Measurements from ENCODE around the gene DAAM2.

DAAM2 gene

DNA sequence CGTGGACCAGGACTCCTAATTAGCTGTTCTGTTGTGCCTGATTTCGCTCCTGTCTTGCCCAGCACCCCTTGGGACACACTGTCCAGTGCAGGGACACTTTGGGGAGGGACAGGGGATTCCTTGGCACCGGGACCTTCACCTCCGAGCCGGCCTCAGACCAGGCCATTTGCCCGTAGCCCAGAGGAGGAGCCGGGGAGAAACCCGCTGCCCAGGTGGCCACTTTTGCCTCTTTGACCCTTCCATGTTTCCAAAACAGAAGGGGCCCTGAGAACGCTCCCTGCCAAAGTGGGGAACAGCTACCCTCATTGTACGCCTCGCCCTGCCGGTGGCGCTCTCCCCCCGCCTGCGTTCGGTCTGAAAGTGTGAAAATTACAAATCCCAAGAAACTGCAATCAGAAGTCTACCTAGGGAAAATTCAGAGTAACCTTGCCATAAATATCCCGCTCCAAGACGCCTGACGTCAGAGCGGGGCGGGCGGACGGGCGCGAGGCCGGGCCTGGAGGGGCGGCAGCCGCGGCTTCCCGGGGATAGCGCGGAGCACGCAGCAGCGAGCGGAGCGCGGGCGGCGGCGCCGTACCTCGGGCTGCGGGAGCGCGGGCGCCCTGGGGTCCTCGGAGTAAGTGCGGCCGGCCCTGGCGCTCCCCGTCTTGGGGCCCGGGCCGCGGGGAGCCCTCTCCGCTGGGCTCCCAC is at the start of gene DAAM2:
TSS of gene DAAM2 (plus strand) at position 527 of the 690 bp plus-strand sequence. CDS start 63,927 bp downstream, outside the sequence.
- peak in 28 of 56 donors; percentile 31 to 81 (median 56) for DNase-seq

DNA sequence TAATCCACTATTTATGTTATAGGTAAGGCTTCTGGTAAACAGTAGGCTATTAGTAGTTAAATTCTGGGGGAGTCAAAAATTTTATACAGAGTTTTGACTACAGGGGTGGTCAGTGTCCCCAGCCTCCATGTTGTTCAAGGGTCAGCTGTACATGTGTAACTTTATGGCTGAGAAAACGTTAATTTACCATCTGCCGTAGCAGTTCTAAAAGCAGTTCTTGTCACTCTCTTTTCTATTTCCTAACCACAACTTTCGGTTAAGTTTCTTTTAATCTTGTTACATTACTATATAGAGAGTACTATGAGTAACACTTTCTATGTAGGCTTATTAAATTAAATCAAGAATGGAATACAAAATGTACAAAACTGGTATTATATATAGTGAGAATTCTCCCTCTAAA is 45.4 kb upstream of the DAAM2 start:
- DNase-seq, result no peak

DNA sequence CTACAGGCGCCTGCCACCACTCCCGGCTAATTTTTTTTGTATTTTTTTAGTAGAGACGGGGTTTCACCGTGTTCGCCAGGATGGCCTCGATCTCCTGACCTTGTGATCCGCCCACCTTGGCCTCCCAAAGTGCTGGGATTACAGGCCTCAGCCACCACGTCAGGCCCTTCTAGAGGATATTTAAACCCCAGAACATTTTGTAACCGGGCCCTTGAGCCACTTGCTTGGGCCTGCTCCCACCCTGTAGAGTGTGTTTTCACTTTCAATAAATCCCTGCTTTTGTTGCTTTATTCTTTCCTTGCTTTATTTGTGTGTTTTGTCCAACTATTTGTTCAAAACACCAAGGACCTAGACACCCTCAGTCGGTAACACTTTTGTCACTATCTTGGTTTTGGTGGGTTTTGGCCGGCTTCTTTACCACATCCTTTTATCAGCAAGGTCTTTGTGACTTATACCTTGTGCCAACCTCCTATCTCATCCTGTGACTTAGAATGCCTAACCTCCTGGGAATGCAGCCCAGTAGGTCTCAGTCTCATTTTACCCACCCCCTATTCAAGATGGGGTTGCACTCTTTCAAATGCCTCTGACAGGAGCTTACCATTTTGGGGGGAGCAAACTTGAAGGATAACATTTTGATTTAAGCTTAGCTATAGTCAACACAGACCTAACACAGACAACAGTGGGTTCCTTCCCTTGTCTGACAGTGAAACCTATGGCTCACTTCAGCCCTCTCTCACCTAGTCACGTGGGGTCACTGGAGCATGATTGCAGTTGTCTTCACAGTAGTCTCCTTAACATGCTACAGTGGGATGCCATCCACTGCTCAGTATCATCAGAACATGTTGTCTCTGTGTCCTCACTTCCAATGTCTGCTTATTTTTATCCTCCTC is 39.1 kb upstream of the DAAM2 start:
- no peak for DNase-seq

DNA sequence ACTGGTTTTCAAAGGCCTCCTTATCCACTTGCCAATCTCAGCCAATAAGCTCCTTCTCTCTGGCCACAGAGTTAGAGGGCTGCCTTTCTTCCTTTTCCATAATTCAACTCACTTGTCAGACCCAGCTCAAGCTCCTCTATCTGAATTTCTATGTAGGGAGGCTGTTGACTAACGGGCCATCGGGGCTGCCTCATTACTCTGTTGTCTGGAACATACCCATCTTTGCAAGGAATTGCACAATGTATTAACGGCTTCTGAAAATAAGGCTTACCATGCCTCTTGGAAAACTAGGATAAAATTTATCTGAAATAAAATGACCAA is 38.5 kb upstream of the DAAM2 start:
- DNase-seq, result no peak

- no peak for DNase-seq
Observed at GRCh38 chr6:39754514-39755115, 37.6 kb upstream of the DAAM2 start.

GRCh38 chr6:39755231-39755630 is 36.9 kb upstream of the DAAM2 start:
- DNase-seq, result no peak

DNA sequence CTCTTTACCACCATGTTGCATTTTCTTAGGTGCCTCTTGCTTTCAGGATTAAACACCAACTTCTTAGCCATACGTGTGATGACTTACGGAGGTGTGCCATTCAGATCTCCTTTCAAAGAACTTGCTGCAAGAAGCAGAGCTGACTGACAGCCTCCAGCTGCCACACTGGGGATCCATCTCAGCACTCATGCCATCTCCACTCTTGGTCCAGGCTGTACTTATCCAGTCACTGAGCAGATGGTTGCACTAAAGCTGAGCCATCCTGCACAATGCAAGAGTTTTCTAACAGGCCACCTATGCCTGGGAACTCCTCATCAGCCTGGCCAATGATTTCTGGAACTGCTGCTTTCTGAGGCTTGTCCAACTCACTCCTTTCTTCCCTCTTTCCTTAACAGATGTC is 35.6 kb upstream of the DAAM2 start:
- DNase-seq, result no peak

DNA sequence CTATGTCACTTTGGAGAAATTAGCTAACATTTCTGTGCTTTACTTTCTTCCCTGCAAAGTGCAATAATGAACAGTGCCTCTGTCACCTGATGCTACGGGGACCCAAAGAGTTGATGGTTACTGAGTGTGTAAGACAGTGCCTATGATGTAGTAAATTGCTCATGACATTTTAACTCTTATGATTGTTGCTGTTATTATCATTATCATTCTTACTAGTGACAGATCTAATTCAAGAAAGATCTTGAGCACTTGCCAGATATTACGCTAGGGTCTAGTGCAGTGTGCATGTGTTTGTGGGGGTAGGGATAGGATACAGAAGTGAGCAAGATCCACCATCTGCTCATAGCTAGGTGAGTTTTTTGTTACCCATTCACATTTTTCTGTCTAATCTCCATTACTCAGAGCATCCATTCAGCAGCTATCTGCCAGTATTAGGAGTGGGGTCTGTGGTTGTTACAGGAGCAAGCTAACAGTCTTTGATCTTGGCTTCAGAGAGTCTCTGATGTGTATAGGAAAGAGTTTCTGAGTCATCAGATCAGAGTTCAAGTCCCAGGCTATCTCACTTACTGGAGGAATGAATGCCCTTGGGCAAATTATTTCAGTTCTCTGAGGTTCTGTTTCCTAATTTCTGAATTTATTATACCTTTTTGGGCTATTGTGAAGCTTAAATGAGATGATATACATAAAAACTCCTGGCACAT is 33.1 kb upstream of the DAAM2 start:
- no peak for DNase-seq

- DNase-seq, result no peak
Observed at GRCh38 chr6:39760226-39760952, 31.8 kb upstream of the DAAM2 start.

DNA sequence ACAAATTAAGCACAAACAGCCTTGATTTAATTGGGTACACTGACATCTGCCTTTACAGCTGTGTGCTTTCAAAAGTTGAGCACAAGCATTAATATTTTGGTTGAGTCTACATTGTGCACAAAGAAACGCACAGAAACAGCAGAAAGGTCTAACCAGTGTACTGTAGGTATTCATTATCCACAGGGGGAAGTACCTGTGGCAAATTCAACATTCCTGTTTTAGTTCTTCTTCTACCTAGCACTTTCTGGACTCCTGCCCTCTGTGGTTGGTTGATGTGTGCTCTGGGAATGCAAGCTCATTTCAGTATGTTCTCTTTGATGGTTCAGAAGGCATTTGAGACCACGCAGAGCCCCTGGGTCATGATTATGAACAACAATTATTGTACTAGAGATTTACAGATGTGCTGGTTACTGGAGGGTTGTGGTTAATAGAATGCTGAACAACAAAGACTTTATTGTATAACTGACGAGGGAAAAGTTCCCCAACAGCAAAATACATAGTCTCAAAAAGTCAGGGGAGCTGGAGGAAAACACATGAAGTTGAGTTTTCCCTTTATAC is 26.6 kb upstream of the DAAM2 start:
- DNase-seq, result no peak

DNA sequence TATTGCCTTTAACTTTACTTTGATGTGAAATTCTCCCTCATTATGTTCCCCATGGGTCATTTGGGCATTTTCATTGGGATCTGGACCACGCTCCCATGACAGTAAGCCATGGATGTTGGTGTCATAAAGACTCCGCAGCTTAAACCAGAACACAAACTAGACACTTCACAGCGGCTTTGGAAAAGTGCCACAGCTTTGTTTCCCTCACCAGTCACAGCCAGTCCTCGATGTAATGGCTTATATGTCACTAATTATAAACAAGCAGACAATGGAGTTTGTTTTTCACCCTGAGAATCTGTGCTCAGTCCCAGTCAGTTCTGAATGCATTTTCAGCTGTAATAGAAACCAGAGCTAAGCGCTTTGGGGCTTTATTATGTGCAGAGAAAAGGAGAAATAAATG is 23.2 kb upstream of the DAAM2 start:
- DNase-seq, result peak in 36 of 56 donors; percentile 13 to 90 (median 61)

- peak in 22 of 56 donors; percentile 23 to 72 (median 42) for DNase-seq
Observed at GRCh38 chr6:39770446-39770845, 21.7 kb upstream of the DAAM2 start.

DNA sequence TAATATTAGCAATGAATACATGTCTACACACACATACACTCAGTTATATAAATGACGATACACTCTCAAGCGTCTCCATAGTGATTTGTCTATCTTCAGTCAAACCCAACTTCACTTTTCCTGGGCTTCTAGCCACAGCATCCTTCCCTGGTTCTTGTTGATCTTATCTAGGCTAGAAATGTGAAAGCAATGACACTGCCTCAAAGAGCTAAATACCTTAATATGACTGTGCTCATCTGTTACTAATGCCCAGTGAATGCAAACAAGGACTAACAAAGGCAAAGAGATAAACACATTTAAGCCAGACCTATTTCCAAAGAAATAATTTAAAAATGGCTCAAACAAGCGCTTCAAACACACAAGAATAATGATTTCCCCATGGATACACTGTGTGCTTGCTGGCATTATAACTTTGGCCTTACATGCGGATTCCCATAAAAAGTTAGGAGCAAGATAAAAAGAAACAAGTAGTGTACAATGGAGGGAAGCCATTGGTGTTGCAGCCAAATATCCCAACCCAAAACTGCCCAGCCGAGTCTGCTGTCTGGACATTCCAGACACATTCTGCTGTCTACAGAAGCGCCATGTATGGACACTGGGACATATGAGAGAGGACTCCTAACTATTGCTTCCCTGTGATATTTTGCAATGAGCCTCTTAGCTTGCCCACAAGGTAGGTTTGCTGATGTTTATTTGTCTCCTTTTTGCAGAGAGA is 19.5 kb upstream of the DAAM2 start:
- DNase-seq, result no peak

- DNase-seq, result no peak
Observed at GRCh38 chr6:39773782-39774181, 18.4 kb upstream of the DAAM2 start.

- DNase-seq, result no peak
Observed at GRCh38 chr6:39776581-39776980, 15.6 kb upstream of the DAAM2 start.

DNA sequence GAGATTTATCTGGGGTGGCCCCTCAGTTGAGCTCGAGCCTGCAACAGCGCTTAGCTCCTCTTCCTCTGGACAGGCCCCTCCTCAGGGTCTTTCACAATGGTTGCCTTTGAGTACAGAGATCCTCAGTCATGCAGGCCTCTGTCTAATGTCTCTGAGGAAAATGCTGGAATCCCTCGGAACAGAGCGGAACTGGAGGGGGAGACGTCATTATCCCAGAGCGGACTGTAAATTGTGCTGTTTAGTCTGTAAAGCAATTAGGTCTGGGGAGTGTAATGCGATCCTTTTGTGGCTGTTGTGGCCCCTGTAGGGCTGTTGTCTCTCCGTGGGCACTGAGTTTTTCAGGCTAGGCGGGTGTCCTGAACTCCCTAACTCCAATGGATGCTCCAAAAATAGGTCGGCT is 15.0 kb upstream of the DAAM2 start:
- DNase-seq, result no peak

DNA sequence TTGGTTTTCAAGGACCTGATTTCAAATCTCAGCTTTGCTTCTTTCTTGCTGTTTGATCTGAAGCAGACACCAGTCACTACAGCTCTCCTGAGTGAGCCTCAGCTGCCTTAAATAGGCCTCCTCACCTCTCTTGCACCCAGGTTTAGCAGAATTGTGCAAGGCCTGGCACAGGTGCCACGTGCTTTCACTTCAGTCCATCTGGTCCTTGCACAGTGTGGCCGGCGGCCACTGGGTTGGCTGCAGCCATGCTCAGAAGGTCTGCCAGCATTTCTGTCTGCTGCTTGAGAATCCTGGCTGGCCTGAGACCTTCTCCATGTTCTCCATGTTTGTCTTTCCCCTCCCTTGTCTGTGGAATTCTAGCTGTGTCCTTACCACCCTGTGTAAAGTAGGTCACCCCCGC is 14.5 kb upstream of the DAAM2 start:
- DNase-seq, result peak in 5 of 56 donors; percentile 15 to 39 (median 26)

DNA sequence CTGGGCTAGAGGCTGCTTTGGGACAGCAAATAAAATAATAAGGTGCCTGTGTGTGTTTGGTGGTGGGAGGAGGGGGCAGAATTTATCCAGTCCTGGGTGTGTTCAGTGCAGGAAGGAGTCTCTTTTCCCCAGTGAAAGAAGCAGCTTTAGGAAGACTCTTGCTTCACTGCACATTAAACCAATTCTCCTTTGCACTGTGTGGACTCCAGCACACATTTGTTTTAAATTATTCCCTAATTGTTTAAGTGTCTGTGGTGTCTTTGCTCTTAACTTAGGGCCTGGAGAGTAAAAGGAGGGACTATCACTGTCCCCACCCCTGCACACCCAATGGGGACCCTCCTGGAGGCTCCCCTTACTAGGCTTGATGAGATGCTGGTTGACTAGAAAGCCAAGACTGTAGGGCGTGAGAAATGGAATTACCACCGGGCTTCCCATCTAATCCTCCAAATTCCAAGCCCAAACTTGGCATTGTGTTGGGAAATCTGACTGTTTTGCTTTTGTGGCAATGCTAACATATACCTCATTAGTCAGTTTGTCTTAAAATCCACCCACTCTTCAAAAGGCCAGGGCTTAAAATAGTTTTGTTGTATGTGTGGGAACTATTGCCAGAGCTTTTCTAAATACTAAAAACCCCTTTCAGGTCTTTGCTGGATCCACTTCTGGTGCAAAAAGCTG is 13.5 kb upstream of the DAAM2 start:
- DNase-seq, result no peak

DNA sequence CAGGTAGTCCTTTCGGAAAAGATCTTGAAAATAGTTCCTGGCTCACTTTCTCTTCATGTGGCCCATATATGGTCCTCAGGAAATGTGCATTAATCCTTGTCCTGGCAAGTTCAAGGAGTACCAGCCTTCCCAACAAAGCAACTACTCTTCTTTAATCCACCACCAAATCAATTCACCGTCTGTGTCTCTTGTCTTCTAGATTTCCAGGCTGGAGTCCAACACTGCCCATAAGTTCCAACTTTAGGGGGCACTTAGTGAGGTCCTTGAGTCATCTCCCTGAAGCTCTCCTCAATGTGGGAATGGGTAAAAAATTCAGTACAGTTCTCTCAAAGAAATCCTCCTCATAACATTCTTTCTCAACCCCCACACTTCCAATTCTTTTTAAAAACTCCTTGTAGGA is 6.9 kb upstream of the DAAM2 start:
- no peak for DNase-seq

All from amygdala (tissue), 56 donors.